ENCODE results near the gene B4GALT5. TPM values are rescaled to one million over a fixed set of nuclear protein-coding genes. Genes with fewer than 3 reads are reported as not detected.

B4GALT5 gene
- total RNA-seq, 6 donors from 2014 or later: 16.2 to 49.0 (median 36.7) TPM

DNA sequence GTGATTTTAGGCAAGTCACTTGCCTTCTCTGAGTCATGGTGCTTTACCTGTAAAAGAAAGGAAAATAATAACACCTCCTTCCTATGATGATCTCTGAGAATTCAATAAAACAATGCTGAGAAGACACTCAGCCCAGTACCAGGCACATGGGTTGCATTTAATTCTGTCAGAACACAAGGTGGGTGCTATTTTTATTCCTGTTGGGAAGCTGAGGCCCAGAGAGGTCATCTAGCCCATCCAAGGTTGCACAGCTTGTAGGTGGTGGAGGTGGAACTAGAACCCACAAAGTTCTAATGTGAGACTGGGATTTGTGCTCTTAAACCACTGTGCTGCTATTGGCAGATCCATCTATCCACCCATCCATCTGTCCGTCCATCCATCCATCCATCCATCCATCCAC lies 106.1 kb downstream of the B4GALT5 start:
- 93 to 100% methylated on average over 1 of the region's 1 CpG for WGBS, 2 donors
- Histone ChIP-seq H3K4me1 (peaks cover 15 to 21% (median 17%) of the 10 kb centered on the region in 4 donors), H3K4me3 (no peak overlapping the region), H3K36me3 (no peaks in the 10 kb centered on the region), H3K9me3 (no peaks in the 10 kb centered on the region), H3K27me3 (no peaks in the 10 kb centered on the region), H3K27ac (no peak overlapping the region)
- no peak for TF ChIP-seq POLR2A (IDR thresholded peaks at IDR 0.05)
- TF ChIP-seq, protein P1, sequence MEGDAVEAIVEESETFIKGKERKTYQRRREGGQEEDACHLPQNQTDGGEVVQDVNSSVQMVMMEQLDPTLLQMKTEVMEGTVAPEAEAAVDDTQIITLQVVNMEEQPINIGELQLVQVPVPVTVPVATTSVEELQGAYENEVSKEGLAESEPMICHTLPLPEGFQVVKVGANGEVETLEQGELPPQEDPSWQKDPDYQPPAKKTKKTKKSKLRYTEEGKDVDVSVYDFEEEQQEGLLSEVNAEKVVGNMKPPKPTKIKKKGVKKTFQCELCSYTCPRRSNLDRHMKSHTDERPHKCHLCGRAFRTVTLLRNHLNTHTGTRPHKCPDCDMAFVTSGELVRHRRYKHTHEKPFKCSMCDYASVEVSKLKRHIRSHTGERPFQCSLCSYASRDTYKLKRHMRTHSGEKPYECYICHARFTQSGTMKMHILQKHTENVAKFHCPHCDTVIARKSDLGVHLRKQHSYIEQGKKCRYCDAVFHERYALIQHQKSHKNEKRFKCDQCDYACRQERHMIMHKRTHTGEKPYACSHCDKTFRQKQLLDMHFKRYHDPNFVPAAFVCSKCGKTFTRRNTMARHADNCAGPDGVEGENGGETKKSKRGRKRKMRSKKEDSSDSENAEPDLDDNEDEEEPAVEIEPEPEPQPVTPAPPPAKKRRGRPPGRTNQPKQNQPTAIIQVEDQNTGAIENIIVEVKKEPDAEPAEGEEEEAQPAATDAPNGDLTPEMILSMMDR (IDR thresholded peaks at IDR 0.05): no peak
- TF ChIP-seq EP300 (IDR thresholded peaks at IDR 0.05): no peak
- TF ChIP-seq POLR2AphosphoS5 (IDR thresholded peaks at IDR 0.05): no peak
- DNase-seq (no peak), ATAC-seq (ENCODE audit: low FRiP score in 2 of 2) (no peak)

DNA sequence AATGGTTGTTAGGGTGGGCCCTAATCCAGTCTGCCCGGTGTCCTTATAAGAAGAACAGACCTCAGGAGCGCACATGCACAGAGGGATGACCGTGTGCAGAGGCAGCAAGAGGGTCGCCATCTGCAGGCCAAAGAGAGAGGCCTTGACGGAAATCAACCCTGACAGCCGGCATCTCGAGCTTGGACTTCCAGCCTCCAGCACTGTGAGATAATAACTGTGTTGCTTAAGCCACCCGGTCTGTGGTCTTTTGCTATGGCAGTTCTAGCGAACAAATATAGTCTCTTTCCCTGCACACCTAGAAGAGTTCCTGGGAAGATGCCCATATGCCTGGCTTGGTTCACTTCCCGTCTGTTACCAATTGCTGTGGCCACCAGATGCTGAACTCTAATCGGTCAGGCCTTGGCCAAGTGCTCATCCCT lies 110.5 kb downstream of the B4GALT5 start:
- TF ChIP-seq POLR2A (IDR thresholded peaks at IDR 0.05) (no peak), EP300 (IDR thresholded peaks at IDR 0.05) (no peak), POLR2AphosphoS5 (IDR thresholded peaks at IDR 0.05) (no peak)
- TF ChIP-seq, protein P1 (IDR thresholded peaks at IDR 0.05): no peak
- WGBS, 2 donors: 77 to 88% methylated on average over 11 of the region's 11 CpGs
- H3K9me3 ChIP-seq: no peaks in the 10 kb centered on the region
- ATAC-seq (ENCODE audit: low FRiP score in 2 of 2) (peak in 1 of 2 donors; percentile 46), DNase-seq (no peak)
- H3K27me3 ChIP-seq: no peaks in the 10 kb centered on the region
- peaks cover 0 to 4% (median 2%) of the 10 kb centered on the region in 4 donors for H3K4me1 ChIP-seq
- H3K4me3 ChIP-seq: no peak overlapping the region
- H3K36me3 ChIP-seq: no peaks in the 10 kb centered on the region
- no peak overlapping the region for H3K27ac ChIP-seq

DNA sequence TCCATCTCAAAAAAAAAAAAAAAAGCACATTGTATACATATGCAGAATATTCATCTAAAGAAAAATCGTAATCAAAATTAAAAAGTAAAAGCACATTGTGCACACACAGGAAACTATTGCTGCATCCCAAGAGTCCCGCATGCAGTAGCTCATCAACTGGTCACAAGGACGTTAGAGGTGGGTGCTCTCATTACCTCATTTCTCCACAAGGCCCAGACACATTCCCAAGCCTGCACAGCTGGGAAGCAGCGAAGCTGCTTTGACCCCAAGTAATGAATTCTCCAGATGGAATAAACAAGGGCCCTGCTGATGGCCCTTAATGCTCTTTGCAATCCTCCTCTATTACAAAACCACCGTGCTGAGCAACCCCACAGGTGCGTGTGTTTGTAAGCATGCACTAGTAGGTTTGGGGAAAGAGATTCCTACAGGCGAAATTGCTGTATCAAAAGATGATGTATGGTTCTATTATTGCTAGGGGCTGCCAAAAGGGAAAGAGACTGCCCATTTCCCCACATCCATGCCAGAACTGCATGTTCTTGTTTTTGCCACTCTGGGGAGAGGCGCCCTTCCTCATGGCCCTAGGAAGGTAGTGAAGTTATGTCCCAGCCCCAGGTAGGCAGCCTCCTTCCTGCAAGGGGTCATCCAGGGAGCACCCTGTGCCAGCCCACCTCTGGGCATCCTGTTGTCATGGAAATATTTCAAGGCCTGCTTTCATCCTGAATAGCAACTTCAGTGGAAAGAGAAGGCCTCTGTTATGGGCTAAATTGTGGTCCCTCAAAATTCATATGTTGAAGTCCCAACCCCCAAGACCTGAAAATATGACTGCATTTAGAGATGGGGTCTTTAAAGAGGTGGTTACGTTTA lies 111.1 kb downstream of the B4GALT5 start:
- Histone ChIP-seq H3K9me3 (no peaks in the 10 kb centered on the region), H3K27ac (no peak overlapping the region), H3K36me3 (no peaks in the 10 kb centered on the region), H3K4me3 (no peak overlapping the region), H3K27me3 (no peaks in the 10 kb centered on the region), H3K4me1 (peaks cover 0 to 4% (median 2%) of the 10 kb centered on the region in 4 donors)
- ATAC-seq (ENCODE audit: low FRiP score in 2 of 2) (peak in 1 of 2 donors; percentile 19), DNase-seq (no peak)
- no peak for TF ChIP-seq POLR2AphosphoS5 (IDR thresholded peaks at IDR 0.05)
- no peak for TF ChIP-seq POLR2A (IDR thresholded peaks at IDR 0.05)
- TF ChIP-seq, protein P1 (IDR thresholded peaks at IDR 0.05): no peak
- no peak for TF ChIP-seq EP300 (IDR thresholded peaks at IDR 0.05)
- 74 to 77% methylated on average over 9 of the region's 9 CpGs for WGBS, 2 donors

DNA sequence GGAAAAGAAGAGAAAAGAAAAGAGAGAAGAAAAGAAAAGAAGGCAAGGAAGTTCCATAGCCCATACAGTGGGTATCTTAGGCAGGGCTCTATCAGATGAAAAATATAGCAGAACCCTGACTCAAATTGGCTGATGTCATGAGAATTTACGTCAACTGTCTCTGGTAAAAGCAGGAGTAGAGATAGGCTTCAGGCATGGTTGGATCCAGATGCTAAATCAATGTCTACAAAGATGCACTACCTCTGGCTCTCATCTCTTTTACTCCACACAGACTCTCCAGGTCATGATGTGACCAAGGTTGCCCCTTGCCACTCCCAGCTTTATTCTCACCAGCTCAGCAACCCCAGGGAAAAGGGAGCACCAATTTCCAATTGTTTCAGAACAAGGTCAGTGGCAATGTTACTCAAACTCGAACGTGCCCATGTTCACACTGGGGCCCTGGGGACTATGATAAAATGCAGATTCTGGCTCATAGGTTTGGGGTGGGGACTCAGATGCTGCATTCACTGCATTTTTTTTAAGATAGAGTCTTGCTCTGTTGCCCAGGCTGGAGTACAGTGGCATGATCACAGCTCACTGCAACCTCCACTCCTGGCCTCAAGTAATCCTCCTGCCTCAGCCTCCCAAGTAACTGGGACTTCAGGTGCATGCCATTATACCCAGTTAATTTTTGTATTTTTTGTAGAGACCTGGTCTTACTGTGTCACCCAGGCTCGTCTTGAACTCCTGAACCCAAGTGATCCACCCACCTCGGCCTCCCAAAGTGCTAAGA lies 112.3 kb downstream of the B4GALT5 start:
- TF ChIP-seq, protein P1 (IDR thresholded peaks at IDR 0.05): no peak
- no peak for TF ChIP-seq POLR2A (IDR thresholded peaks at IDR 0.05)
- TF ChIP-seq EP300 (IDR thresholded peaks at IDR 0.05): no peak
- TF ChIP-seq POLR2AphosphoS5 (IDR thresholded peaks at IDR 0.05): no peak
- Histone ChIP-seq H3K9me3 (no peaks in the 10 kb centered on the region), H3K27me3 (no peaks in the 10 kb centered on the region), H3K36me3 (no peaks in the 10 kb centered on the region), H3K4me3 (no peak overlapping the region), H3K4me1 (peaks cover 0 to 7% (median 2%) of the 10 kb centered on the region in 4 donors), H3K27ac (no peak overlapping the region)
- ATAC-seq (ENCODE audit: low FRiP score in 2 of 2) (no peak), DNase-seq (no peak)
- 93 to 99% methylated on average over 5 of the region's 5 CpGs for WGBS, 2 donors
